ENCODE measurements around the gene PEAK1.

Gene PEAK1

DNA sequence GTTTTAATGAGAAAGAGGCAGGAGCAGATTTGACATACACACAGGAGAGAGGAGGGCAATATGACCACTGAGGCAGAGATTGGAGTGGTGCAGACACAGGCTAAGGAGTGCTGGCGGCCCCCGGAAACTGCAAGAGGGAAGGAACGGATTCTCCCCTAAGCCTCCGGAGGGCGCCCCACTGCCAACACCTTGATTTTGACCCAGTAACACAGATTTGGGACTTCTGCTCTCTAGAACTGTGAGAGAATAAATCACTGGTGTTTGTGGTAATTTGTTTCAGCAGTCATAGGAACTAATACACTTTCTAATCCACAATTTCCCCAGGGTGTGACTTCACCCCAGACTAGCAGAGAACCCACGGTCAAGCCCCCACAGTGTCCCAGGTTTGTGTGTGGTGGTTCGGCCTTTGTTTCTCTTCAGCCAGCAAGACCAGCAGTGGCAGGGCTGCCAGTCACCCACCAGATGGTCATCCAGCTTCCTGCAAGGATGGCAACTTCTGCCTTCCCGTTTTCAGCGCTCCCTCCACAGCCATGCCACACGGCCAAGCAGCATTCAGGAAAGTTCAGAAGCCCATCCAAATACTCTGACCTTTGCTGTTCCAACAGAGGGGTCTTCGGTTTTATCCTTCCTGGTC lies 325.4 kb downstream of the PEAK1 start:
- TF ChIP-seq, protein P1, sequence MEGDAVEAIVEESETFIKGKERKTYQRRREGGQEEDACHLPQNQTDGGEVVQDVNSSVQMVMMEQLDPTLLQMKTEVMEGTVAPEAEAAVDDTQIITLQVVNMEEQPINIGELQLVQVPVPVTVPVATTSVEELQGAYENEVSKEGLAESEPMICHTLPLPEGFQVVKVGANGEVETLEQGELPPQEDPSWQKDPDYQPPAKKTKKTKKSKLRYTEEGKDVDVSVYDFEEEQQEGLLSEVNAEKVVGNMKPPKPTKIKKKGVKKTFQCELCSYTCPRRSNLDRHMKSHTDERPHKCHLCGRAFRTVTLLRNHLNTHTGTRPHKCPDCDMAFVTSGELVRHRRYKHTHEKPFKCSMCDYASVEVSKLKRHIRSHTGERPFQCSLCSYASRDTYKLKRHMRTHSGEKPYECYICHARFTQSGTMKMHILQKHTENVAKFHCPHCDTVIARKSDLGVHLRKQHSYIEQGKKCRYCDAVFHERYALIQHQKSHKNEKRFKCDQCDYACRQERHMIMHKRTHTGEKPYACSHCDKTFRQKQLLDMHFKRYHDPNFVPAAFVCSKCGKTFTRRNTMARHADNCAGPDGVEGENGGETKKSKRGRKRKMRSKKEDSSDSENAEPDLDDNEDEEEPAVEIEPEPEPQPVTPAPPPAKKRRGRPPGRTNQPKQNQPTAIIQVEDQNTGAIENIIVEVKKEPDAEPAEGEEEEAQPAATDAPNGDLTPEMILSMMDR (IDR thresholded peaks at IDR 0.05; ENCODE audit: low read depth, low read length): peak; percentile 10
- DNase-seq (ENCODE audit: extremely low read depth, low read depth): no peak

DNA sequence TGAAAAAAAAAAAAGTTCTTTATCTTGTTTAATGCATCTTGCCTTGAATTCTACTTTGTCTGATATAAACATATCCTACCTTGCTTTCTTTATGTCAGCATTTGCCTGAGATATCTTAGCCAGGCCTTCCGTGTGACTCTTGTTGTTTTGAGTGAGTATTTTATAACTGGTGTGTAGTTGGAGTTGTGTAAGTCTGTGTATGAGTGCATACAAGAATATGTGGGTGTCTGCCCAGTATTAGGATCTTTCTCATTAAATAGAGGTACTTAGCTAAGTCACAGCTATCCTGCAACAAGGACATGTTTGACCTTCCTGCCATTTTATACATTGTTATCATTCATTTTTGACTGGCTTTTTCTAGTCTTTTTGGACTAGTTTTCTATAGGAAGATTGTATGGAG lies 326.5 kb downstream of the PEAK1 start:
- DNase-seq (ENCODE audit: extremely low read depth, low read depth): no peak
- TF ChIP-seq, protein P1 (IDR thresholded peaks at IDR 0.05; ENCODE audit: low read depth, low read length): no peak

- no peak for DNase-seq (ENCODE audit: extremely low read depth, low read depth)
- TF ChIP-seq, protein P1 (IDR thresholded peaks at IDR 0.05; ENCODE audit: low read depth, low read length): no peak
These were observed 328.8 kb downstream of the PEAK1 start for GRCh38 chr15:77091097-77091496.

DNA sequence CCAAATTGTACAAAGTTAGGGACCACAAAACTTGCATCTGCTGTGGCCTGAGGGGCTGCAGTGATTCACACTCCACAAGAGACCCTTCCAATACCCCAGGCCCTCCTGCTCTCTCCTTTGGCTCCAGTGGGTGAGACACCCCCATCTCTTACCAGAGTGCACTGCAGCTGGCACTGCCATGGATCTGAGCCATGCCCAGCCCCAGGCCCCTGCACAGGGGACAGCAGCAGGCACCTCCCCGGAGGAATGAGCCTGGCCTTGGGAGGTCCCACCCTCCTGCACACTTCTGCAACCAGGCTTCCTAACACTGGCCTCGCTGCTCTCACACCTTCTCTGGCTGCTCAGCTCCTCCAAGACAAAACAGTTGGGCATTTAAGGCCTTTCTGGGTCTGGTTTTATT lies 332.7 kb downstream of the PEAK1 start:
- TF ChIP-seq, protein P1 (IDR thresholded peaks at IDR 0.05; ENCODE audit: low read depth, low read length): no peak
- no peak for DNase-seq (ENCODE audit: extremely low read depth, low read depth)

GRCh38 chr15:77085297-77085696 lies 334.6 kb downstream of the PEAK1 start:
- DNase-seq (ENCODE audit: extremely low read depth, low read depth): no peak
- TF ChIP-seq, protein P1 (IDR thresholded peaks at IDR 0.05; ENCODE audit: low read depth, low read length): no peak

GRCh38 chr15:77084436-77084835 lies 335.5 kb downstream of the PEAK1 start:
- TF ChIP-seq, protein P1 (IDR thresholded peaks at IDR 0.05; ENCODE audit: low read depth, low read length): no peak
- no peak for DNase-seq (ENCODE audit: extremely low read depth, low read depth)

GRCh38 chr15:77083381-77084160 lies 336.3 kb downstream of the PEAK1 start:
- DNase-seq (ENCODE audit: extremely low read depth, low read depth): no peak
- TF ChIP-seq, protein P1 (IDR thresholded peaks at IDR 0.05; ENCODE audit: low read depth, low read length): no peak
